Loucy (cell line): ENCODE results near the gene AGAP3.

Experiments used
- EZH2phosphoT487 ChIP-seq: fragments of 200-600 bp; IDR thresholded peaks from 2 replicates; pipeline ENCODE4 v1.6.1; 2018; ENCODE audit warnings: antibody characterized with exemption, mild to moderate bottlenecking, moderate library complexity, borderline replicate concordance
- TF ChIP-seq, protein P1 (sequence below): fragments of 200-600 bp; sonication (generic); conservative IDR thresholded peaks from 2 replicates; pipeline ENCODE4 v1.5.1; 2014; ENCODE audit warnings: mild to moderate bottlenecking, antibody characterized with exemption, low read length

DNA sequence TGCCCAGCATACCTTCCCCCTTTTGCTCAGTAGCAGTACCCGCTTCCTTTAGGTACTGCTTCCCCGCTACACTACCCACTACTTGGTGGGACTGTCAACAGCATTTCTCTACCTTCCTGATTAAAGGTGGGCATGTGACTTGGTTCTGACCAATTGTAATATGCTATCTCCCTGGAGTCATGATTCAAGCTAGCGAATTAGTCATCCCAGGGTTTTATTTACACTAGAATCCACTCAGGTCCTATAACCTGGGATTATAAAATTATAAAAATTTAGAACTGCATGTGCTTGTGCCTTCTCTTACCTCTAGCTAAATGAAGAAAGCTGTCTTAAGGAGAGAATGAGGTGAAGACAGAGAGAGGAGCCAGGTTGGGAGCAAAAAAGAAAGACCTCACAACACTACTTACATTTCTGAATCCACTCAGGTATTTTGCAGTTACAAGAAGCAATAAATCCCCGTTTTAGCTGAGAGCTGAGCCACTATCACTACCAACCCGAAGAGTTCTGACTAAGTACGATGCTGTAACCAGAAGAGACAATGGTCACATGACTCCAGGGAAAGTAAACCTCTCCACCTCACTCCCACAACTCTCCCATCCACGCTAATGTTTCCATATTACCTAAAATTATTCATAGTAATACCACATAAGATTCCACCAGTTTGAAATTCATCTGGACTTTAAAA lies 71.5 kb downstream of the AGAP3 start:
- TF ChIP-seq, protein P1, sequence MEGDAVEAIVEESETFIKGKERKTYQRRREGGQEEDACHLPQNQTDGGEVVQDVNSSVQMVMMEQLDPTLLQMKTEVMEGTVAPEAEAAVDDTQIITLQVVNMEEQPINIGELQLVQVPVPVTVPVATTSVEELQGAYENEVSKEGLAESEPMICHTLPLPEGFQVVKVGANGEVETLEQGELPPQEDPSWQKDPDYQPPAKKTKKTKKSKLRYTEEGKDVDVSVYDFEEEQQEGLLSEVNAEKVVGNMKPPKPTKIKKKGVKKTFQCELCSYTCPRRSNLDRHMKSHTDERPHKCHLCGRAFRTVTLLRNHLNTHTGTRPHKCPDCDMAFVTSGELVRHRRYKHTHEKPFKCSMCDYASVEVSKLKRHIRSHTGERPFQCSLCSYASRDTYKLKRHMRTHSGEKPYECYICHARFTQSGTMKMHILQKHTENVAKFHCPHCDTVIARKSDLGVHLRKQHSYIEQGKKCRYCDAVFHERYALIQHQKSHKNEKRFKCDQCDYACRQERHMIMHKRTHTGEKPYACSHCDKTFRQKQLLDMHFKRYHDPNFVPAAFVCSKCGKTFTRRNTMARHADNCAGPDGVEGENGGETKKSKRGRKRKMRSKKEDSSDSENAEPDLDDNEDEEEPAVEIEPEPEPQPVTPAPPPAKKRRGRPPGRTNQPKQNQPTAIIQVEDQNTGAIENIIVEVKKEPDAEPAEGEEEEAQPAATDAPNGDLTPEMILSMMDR: no peak
- TF ChIP-seq EZH2phosphoT487: no peak
